IMR-90 (cell line): ENCODE data around the gene CLTCL1.
"Not testable (repeated sequence)": the region's sequence is repeated elsewhere in the genome, so short reads cannot be mapped to it uniquely, and the experiment has no call there.

Experiments
- CTCF ChIP-seq: conservative IDR thresholded peaks from 2 replicates; pipeline ENCODE4 v1.5.1; 2012; ENCODE audit warnings: mild to moderate bottlenecking, low read depth, low read length, improper control_type of control experiment
- FOS ChIP-seq: fragments of 150-350 bp; IDR thresholded peaks from 2 replicates; pipeline ENCODE4 v1.6.1; 2016; ENCODE audit warnings: low read depth, low read length
- POLR2A ChIP-seq: IDR thresholded peaks from 2 replicates; pipeline ENCODE4 v1.6.1; 2012; ENCODE audit warnings: mild to moderate bottlenecking, low read depth, low read length
- RCOR1 ChIP-seq: IDR thresholded peaks from 2 replicates; pipeline ENCODE4 v1.6.1; 2012; ENCODE audit warnings: mild to moderate bottlenecking, low read length, improper control_type of control experiment; ENCODE audit not compliant: insufficient replicate concordance
- RFX5 ChIP-seq: IDR thresholded peaks from 2 replicates; pipeline ENCODE4 v1.8.0; 2012; ENCODE audit warnings: low read depth, mild to moderate bottlenecking, low read length, moderate library complexity
- SMC3 ChIP-seq: fragments of 150-350 bp; IDR thresholded peaks from 2 replicates; pipeline ENCODE4 v1.6.1; 2016; ENCODE audit warnings: low read depth, mild to moderate bottlenecking, antibody characterized with exemption, low read length, moderate library complexity
- USF2 ChIP-seq: fragments of 150-350 bp; IDR thresholded peaks from 2 replicates; pipeline ENCODE4 v1.6.1; 2017; ENCODE audit warnings: mild to moderate bottlenecking, antibody characterized with exemption, low read length, low read depth

GRCh38 chr22:19323420-19323819 is 31.9 kb upstream of the CLTCL1 start:
- TF ChIP-seq CTCF, POLR2A, RFX5, FOS, USF2, RCOR1, SMC3: not testable (repeated sequence)
